CD4-positive, alpha-beta memory T cell (primary cell): ENCODE data around the gene PDE8A. TPM values are rescaled to one million over a fixed set of nuclear protein-coding genes. Genes with fewer than 3 reads are reported as not detected.

Experiments used
- CTCF ChIA-PET: fragments of 350-600 bp; sonication (Branson Sonifier 250); formaldehyde crosslinking; loops from one replicate; lab custom pipeline; 2021; ENCODE audit warnings: inconsistent platforms; ENCODE audit not compliant: partially characterized antibody; lab: Charles Lee
- POLR2A ChIA-PET: fragments of 350-600 bp; sonication (Branson Sonifier 250); formaldehyde crosslinking; loops from one replicate; lab custom pipeline; 2021; ENCODE audit not compliant: partially characterized antibody; lab: Charles Lee
- DNase-seq, 5 donors: peaks; one replicate each; pipeline versions ENCODE4 v3.0.0 to v3.0.0-alpha.2; 2020 to 2022; ENCODE audit warnings: mixed read lengths in 1 of 5
- H3K27ac ChIP-seq: one replicate; pipeline ENCODE4 v1.7.0; 2013; ENCODE audit warnings: low read depth, low read length
- H3K27me3 ChIP-seq: 2 replicates; pipeline ENCODE4 v1.7.0; 2013; ENCODE audit warnings: mild to moderate bottlenecking, low read length, moderate library complexity; ENCODE audit not compliant: insufficient read depth
- H3K36me3 ChIP-seq: 2 replicates; pipeline ENCODE4 v1.7.0; 2013; ENCODE audit warnings: mild to moderate bottlenecking, low read length, moderate library complexity; ENCODE audit not compliant: insufficient read depth
- H3K4me1 ChIP-seq: 2 replicates; pipeline ENCODE4 v1.7.0; 2013; ENCODE audit warnings: mild to moderate bottlenecking, low read length, moderate library complexity; ENCODE audit not compliant: insufficient read depth
- H3K4me3 ChIP-seq, 2 donors: one replicate each; pipeline ENCODE4 v1.7.0; 2013; ENCODE audit warnings: low read length in 2 of 2, mild to moderate bottlenecking in 1 of 2
- H3K9me3 ChIP-seq, 2 donors: one replicate each; pipeline ENCODE4 v1.7.0; 2013; ENCODE audit warnings: low read length in 2 of 2, control low read depth in 1 of 2; ENCODE audit not compliant: control insufficient read depth in 1 of 2
- H3K27ac Mint-ChIP-seq, 7 donors: one replicate each; pipeline ENCODE4 v1.8.0; 2020 to 2021; ENCODE audit warnings: mixed read lengths in 7 of 7, mild to moderate bottlenecking in 6 of 7, inconsistent platforms in 3 of 7, moderate library complexity in 3 of 7
- H3K27me3 Mint-ChIP-seq, 2 donors: one replicate each; pipeline ENCODE4 v1.8.0; 2020 to 2021; ENCODE audit warnings: mixed read lengths in 2 of 2
- H3K36me3 Mint-ChIP-seq, 2 donors: one replicate each; pipeline ENCODE4 v1.8.0; 2020 to 2021; ENCODE audit warnings: mixed read lengths in 2 of 2, inconsistent platforms in 1 of 2, mild to moderate bottlenecking in 1 of 2
- H3K4me1 Mint-ChIP-seq, 4 donors: one replicate each; pipeline ENCODE4 v1.8.0; 2020 to 2021; ENCODE audit warnings: mixed read lengths in 4 of 4, mild to moderate bottlenecking in 1 of 4
- H3K4me3 Mint-ChIP-seq, 8 donors: one replicate each; pipeline ENCODE4 v1.8.0; 2020 to 2021; ENCODE audit warnings: mixed read lengths in 8 of 8, mild to moderate bottlenecking in 7 of 8, moderate library complexity in 6 of 8, inconsistent platforms in 3 of 8
- H3K9me3 Mint-ChIP-seq, 8 donors: one replicate each; pipeline ENCODE4 v1.8.0; 2020 to 2021; ENCODE audit warnings: mixed read lengths in 8 of 8, mild to moderate bottlenecking in 5 of 8, inconsistent platforms in 3 of 8, moderate library complexity in 1 of 8
- intact Hi-C: fragments of 100-400 bp; cut with micrococcal nuclease; formaldehyde crosslinking; loops from one replicate; pipeline ENCODE4 v1.15.1; 2023
- polyA plus RNA-seq, 2 donors: library from polyadenylated mRNA; unstranded; fragments of 300-500 nt; fragmentation: Illumina TruSeq; gene quantifications; one replicate each; pipeline ENCODE4 v1.2.3, GENCODE V29; 2021
- total RNA-seq, 2 experiments: library from RNA; stranded (reverse); gene quantifications; one replicate each; pipeline ENCODE4 v1.2.3, GENCODE V29; 2021

The PDE8A gene
- total and polyA plus RNA-seq, 4 experiments from 2014 or later, result 1.9 to 41.3 (median 22.4) TPM

GRCh38 chr15:84944311-84944710, 37.3 kb upstream of the PDE8A start:
- POLR2A ChIA-PET, result no interaction called here

GRCh38 chr15:84944861-84945260, 36.8 kb upstream of the PDE8A start:
- Histone ChIP-seq H3K27me3 (no peaks in the 10 kb centered on the region), H3K4me1 (no peaks in the 10 kb centered on the region), H3K9me3 (no peaks in the 10 kb centered on the region), H3K36me3 (no peaks in the 10 kb centered on the region), H3K4me3 (no peak overlapping the region), H3K27ac (no peak overlapping the region)
- H3K36me3 Mint-ChIP-seq, result no peaks in the 10 kb centered on the region
- H3K9me3 Mint-ChIP-seq, result peaks cover 0 to 4% (median 0%) of the 10 kb centered on the region in 8 donors
- H3K4me3 Mint-ChIP-seq, result no peak overlapping the region
- peaks cover under 1 to 4% of the 10 kb centered on the region in 2 donors for H3K27me3 Mint-ChIP-seq
- ChIA-PET CTCF (interaction anchor here (1.3 kb wide), 1 partner anchor 8 kb away, joined by 4 read pairs; no protein-coding TSS in a partner anchor), POLR2A (no interaction called here)
- H3K27ac Mint-ChIP-seq, result no peak overlapping the region
- H3K4me1 Mint-ChIP-seq, result no peaks in the 10 kb centered on the region
- no peak for DNase-seq
- intact Hi-C loops, result no loop called here

More at GRCh38 chr15:84944311-84944710, 37.3 kb upstream of the PDE8A start:
- Mint-ChIP-seq H3K27ac (no peak overlapping the region), H3K27me3 (peaks cover 0 to 4% of the 10 kb centered on the region in 2 donors), H3K4me1 (no peaks in the 10 kb centered on the region), H3K4me3 (no peak overlapping the region), H3K9me3 (peaks cover 0 to 4% (median 0%) of the 10 kb centered on the region in 8 donors), H3K36me3 (no peaks in the 10 kb centered on the region)
- intact Hi-C loops, result no loop called here
- Histone ChIP-seq H3K4me1 (no peaks in the 10 kb centered on the region), H3K4me3 (no peak overlapping the region), H3K27me3 (no peaks in the 10 kb centered on the region), H3K36me3 (no peaks in the 10 kb centered on the region), H3K9me3 (no peaks in the 10 kb centered on the region), H3K27ac (no peak overlapping the region)
- DNase-seq, result no peak
- CTCF ChIA-PET, result interaction anchor here (1.0 to 1.3 kb wide), 2 partner anchors 9 to 100 kb away, joined by 3 to 4 read pairs; no protein-coding TSS in a partner anchor

- Histone ChIP-seq H3K27me3 (no peaks in the 10 kb centered on the region), H3K4me1 (no peaks in the 10 kb centered on the region), H3K4me3 (no peak overlapping the region), H3K27ac (no peak overlapping the region), H3K9me3 (no peaks in the 10 kb centered on the region), H3K36me3 (no peaks in the 10 kb centered on the region)
- intact Hi-C loops, result no loop called here
- Mint-ChIP-seq H3K36me3 (no peaks in the 10 kb centered on the region), H3K27ac (peak overlapping the region in 1 of 7 donors; percentile 52), H3K27me3 (peaks cover 1 to 9% of the 10 kb centered on the region in 2 donors), H3K9me3 (no peaks in the 10 kb centered on the region), H3K4me3 (no peak overlapping the region), H3K4me1 (no peaks in the 10 kb centered on the region)
- POLR2A ChIA-PET, result no interaction called here
- DNase-seq, result no peak
- CTCF ChIA-PET, result interaction anchor here (0.6 to 1.7 kb wide), 6 partner anchors 11 to 376 kb away, joined by 3 to 5 read pairs (median 4); no protein-coding TSS in a partner anchor
These were observed 34.7 kb upstream of the PDE8A start for GRCh38 chr15:84946772-84947489.

- ChIA-PET CTCF (interaction anchor here (0.6 to 1.7 kb wide), 6 partner anchors 18 to 285 kb away, joined by 3 to 5 read pairs (median 4); no protein-coding TSS in a partner anchor), POLR2A (no interaction called here)
- H3K36me3 Mint-ChIP-seq, result no peaks in the 10 kb centered on the region
These were observed 33.5 kb upstream of the PDE8A start for GRCh38 chr15:84947947-84948830.

GRCh38 chr15:84949043-84949442, 32.6 kb upstream of the PDE8A start:
- no peaks in the 10 kb centered on the region for H3K36me3 ChIP-seq
- intact Hi-C loops, result no loop called here
- no peaks in the 10 kb centered on the region for H3K4me1 ChIP-seq
- H3K27ac Mint-ChIP-seq, result no peak overlapping the region
- POLR2A ChIA-PET, result no interaction called here
- H3K9me3 Mint-ChIP-seq, result no peaks in the 10 kb centered on the region
- no peak overlapping the region for H3K4me3 Mint-ChIP-seq
- CTCF ChIA-PET, result interaction anchor here (0.6 to 2.5 kb wide), 3 partner anchors 21 to 286 kb away, joined by 3 to 9 read pairs (median 4); no protein-coding TSS in a partner anchor
- no peaks in the 10 kb centered on the region for H3K36me3 Mint-ChIP-seq
- H3K4me1 Mint-ChIP-seq, result no peaks in the 10 kb centered on the region
- no peaks in the 10 kb centered on the region for H3K27me3 ChIP-seq
- H3K4me3 ChIP-seq, result no peak overlapping the region
- no peaks in the 10 kb centered on the region for H3K9me3 ChIP-seq
- peaks cover 1 to 9% of the 10 kb centered on the region in 2 donors for H3K27me3 Mint-ChIP-seq
- no peak for DNase-seq
- no peak overlapping the region for H3K27ac ChIP-seq

More at GRCh38 chr15:84947947-84948830, 33.5 kb upstream of the PDE8A start:
- DNase-seq, result no peak
- Histone ChIP-seq H3K4me1 (no peaks in the 10 kb centered on the region), H3K27me3 (no peaks in the 10 kb centered on the region), H3K4me3 (no peak overlapping the region), H3K9me3 (no peaks in the 10 kb centered on the region), H3K27ac (no peak overlapping the region), H3K36me3 (no peaks in the 10 kb centered on the region)
- no peak overlapping the region for H3K4me3 Mint-ChIP-seq
- no peaks in the 10 kb centered on the region for H3K9me3 Mint-ChIP-seq
- intact Hi-C loops, result no loop called here
- peaks cover 1 to 9% of the 10 kb centered on the region in 2 donors for H3K27me3 Mint-ChIP-seq
- H3K27ac Mint-ChIP-seq, result no peak overlapping the region
- H3K4me1 Mint-ChIP-seq, result no peaks in the 10 kb centered on the region

- H3K27ac Mint-ChIP-seq, result no peak overlapping the region
- H3K9me3 ChIP-seq, result no peaks in the 10 kb centered on the region
- peaks cover 1 to 9% of the 10 kb centered on the region in 2 donors for H3K27me3 Mint-ChIP-seq
- H3K36me3 Mint-ChIP-seq, result no peaks in the 10 kb centered on the region
- CTCF ChIA-PET, result interaction anchor here (2.5 kb wide), 1 partner anchor 94 kb away, joined by 9 read pairs; no protein-coding TSS in a partner anchor
- no peaks in the 10 kb centered on the region for H3K36me3 ChIP-seq
- no peaks in the 10 kb centered on the region for H3K4me1 Mint-ChIP-seq
- POLR2A ChIA-PET, result no interaction called here
- no peak for DNase-seq
- intact Hi-C loops, result no loop called here
- no peak overlapping the region for H3K27ac ChIP-seq
- H3K9me3 Mint-ChIP-seq, result no peaks in the 10 kb centered on the region
- no peak overlapping the region for H3K4me3 Mint-ChIP-seq
- H3K4me3 ChIP-seq, result no peak overlapping the region
- no peaks in the 10 kb centered on the region for H3K27me3 ChIP-seq
- H3K4me1 ChIP-seq, result no peaks in the 10 kb centered on the region
These were observed 31.6 kb upstream of the PDE8A start for GRCh38 chr15:84949845-84950569.
